Measurements from ENCODE around the gene GNAS-AS1.

DNA sequence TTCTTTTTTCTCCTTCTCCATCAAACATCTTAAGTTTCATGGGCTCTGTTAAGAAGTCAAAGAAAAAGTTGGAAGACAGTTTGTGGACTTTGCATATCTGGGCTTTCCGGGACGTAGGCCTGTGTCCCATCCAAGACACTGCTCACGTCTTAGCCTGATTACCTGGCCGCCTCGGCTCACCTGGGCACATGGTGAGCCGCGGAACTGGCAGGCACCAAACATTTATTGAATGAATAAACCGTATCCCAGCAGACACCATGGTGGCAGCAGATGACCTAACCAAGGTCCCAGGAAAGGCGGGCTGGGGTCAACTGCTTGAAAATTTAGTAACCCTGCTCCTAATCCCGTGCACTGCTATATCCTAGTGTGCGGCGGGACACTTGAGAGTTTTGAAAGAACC lies 37.4 kb upstream of the GNAS-AS1 start:
- TF ChIP-seq, protein P1, sequence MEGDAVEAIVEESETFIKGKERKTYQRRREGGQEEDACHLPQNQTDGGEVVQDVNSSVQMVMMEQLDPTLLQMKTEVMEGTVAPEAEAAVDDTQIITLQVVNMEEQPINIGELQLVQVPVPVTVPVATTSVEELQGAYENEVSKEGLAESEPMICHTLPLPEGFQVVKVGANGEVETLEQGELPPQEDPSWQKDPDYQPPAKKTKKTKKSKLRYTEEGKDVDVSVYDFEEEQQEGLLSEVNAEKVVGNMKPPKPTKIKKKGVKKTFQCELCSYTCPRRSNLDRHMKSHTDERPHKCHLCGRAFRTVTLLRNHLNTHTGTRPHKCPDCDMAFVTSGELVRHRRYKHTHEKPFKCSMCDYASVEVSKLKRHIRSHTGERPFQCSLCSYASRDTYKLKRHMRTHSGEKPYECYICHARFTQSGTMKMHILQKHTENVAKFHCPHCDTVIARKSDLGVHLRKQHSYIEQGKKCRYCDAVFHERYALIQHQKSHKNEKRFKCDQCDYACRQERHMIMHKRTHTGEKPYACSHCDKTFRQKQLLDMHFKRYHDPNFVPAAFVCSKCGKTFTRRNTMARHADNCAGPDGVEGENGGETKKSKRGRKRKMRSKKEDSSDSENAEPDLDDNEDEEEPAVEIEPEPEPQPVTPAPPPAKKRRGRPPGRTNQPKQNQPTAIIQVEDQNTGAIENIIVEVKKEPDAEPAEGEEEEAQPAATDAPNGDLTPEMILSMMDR (conservative IDR thresholded peaks at IDR 0.05), result no peak
- no peak for TF ChIP-seq EZH2 (IDR thresholded peaks at IDR 0.05; ENCODE audit: low read depth)
